Psoas muscle (tissue), 8 donors: ENCODE measurements around the gene ST6GALNAC6. TPM values are rescaled to one million over a fixed set of nuclear protein-coding genes. Genes with fewer than 3 reads are reported as not detected.

ENCODE experiments used
- ATAC-seq, 4 donors: fragments of 200-7000 bp; cut with Tn5 transposase; one replicate each; pipeline ENCODE4 v1.9.1; 2020; ENCODE audit warnings: moderate library complexity in 3 of 4, mild to moderate bottlenecking in 2 of 4
- DNase-seq, 2 donors: peaks; one replicate each; pipeline ENCODE4 v3.0.0-alpha.2; 2020
- H3K27ac ChIP-seq: fragments of 200-600 bp; one replicate; pipeline ENCODE4 v1.8.0; 2022
- H3K27me3 ChIP-seq, 3 donors: fragments of 200-600 bp in 1 of 3; one replicate each; pipeline versions ENCODE4 v1.6.1 to v1.8.0; 2013 to 2022; ENCODE audit warnings: low read length in 2 of 3, mild to moderate bottlenecking in 2 of 3, moderate library complexity in 1 of 3; ENCODE audit not compliant: insufficient read depth in 3 of 3
- H3K36me3 ChIP-seq, 2 donors: fragments of 200-600 bp in 1 of 2; one replicate each; pipeline versions ENCODE4 v1.6.1 to v1.8.0; 2013 to 2022; ENCODE audit warnings: low read depth in 1 of 2, mild to moderate bottlenecking in 1 of 2, moderate library complexity in 1 of 2; ENCODE audit not compliant: insufficient read depth in 1 of 2
- H3K4me1 ChIP-seq: fragments of 200-600 bp; one replicate; pipeline ENCODE4 v1.8.0; 2022
- H3K4me3 ChIP-seq: fragments of 200-600 bp; one replicate; pipeline ENCODE4 v1.8.0; 2022; ENCODE audit warnings: mild to moderate bottlenecking
- H3K9me3 ChIP-seq: fragments of 200-600 bp; one replicate; pipeline ENCODE4 v1.8.0; 2022
- CTCF ChIP-seq: fragments of 200-600 bp; IDR thresholded peaks from one replicate; pipeline ENCODE4 v1.8.0; 2022; ENCODE audit warnings: antibody characterized with exemption
- WGBS, 3 donors: extraction: QIAGEN DNeasy Blood & Tissue Kit; methylation state at CpG; one replicate each; pipeline versions ENCODE4 v1.1.6 to v1.1.7; 2013; 5-methylcytosine and 5-hydroxymethylcytosine counted together
- intact Hi-C, 2 donors: fragments of 100-400 bp; cut with DNase I; formaldehyde crosslinking; loops; one replicate each; pipeline versions ENCODE4 v1.11.0 to v1.14.2; 2022
- polyA plus RNA-seq, 3 donors: library from polyadenylated mRNA; stranded (reverse); fragments of 200-250 nt; gene quantifications; one replicate each; pipeline ENCODE4 v1.2.3, GENCODE V29; 2013
- total RNA-seq, 4 donors: library from RNA; stranded (reverse); fragmentation: NEBNext Ultra II Directional in 2 of 4; extraction: Animal tissue kit (Norgen Biotek cat#: 25700) in 2 of 4; gene quantifications; one replicate each; pipeline versions ENCODE4 v1.2.1 to v1.2.4, GENCODE V29; 2021 to 2023
- donor health status: healthy with polysubstance abuse.
- donor health status: DM: no; HTN: no; CAD: no; lungs with moderate emphysema.
- donor health status: Bipolar disorder and iron deficiency.
- donor health status: healthy.
- donor health status: DM: yes; HTN: yes; CAD: no.
- donor health status: DM: no; HTN: no; CAD: no.
- donor health status: DM: no; HTN: no; CAD: no.
- donor health status: DM: yes; HTN: yes; CAD: no.

Gene ST6GALNAC6
- total and polyA plus RNA-seq, 7 donors = 18.5 to 35.5 (median 25.0) TPM

- H3K36me3 ChIP-seq = peaks cover 6 to 64% of the 10 kb centered on the region in 2 donors
- 92 to 98% (median 95%) methylated on average over 18 of the region's 18 CpGs for WGBS, 3 donors
These were observed 12.9 kb downstream of the ST6GALNAC6 start for GRCh38 chr9:127886401-127886972.

GRCh38 chr9:127885508-127886281 is 13.7 kb downstream of the ST6GALNAC6 start:
- 76 to 79% (median 77%) methylated on average over 13 of the region's 13 CpGs for WGBS, 3 donors

More at GRCh38 chr9:127886401-127886972, 12.9 kb downstream of the ST6GALNAC6 start:
- TF ChIP-seq CTCF = no peak
- ATAC-seq (peak in 2 of 4 donors; percentile 18 to 36), DNase-seq (no peak)
- H3K27me3 ChIP-seq = no peaks in the 10 kb centered on the region
- no peak overlapping the region for H3K4me3 ChIP-seq
- intact Hi-C loops = no loop called here
- no peaks in the 10 kb centered on the region for H3K9me3 ChIP-seq
- H3K4me1 ChIP-seq = peaks cover 13% of the 10 kb centered on the region
- no peak overlapping the region for H3K27ac ChIP-seq

GRCh38 chr9:127884976-127885490 is 14.4 kb downstream of the ST6GALNAC6 start:
- peaks cover 6 to 49% of the 10 kb centered on the region in 2 donors for H3K36me3 ChIP-seq
- intact Hi-C loops = no loop called here
- TF ChIP-seq CTCF = no peak
- no peak overlapping the region for H3K4me3 ChIP-seq
- peaks cover 13% of the 10 kb centered on the region for H3K4me1 ChIP-seq
- H3K27ac ChIP-seq = peak overlapping the region; percentile 36
- H3K27me3 ChIP-seq = no peaks in the 10 kb centered on the region
- ATAC-seq (no peak), DNase-seq (no peak)
- no peaks in the 10 kb centered on the region for H3K9me3 ChIP-seq
- WGBS, 3 donors = 68 to 76% (median 75%) methylated on average over 15 of the region's 15 CpGs

More at GRCh38 chr9:127885508-127886281, 13.7 kb downstream of the ST6GALNAC6 start:
- Histone ChIP-seq H3K36me3 (peaks cover 6 to 56% of the 10 kb centered on the region in 2 donors), H3K4me1 (peaks cover 13% of the 10 kb centered on the region), H3K9me3 (no peaks in the 10 kb centered on the region), H3K27ac (peak overlapping the region; percentile 36), H3K27me3 (no peaks in the 10 kb centered on the region), H3K4me3 (no peak overlapping the region)
- DNase-seq (no peak), ATAC-seq (no peak)
- TF ChIP-seq CTCF = no peak
- intact Hi-C loops = no loop called here

GRCh38 chr9:127884427-127884911 is 14.9 kb downstream of the ST6GALNAC6 start:
- Histone ChIP-seq H3K4me3 (no peak overlapping the region), H3K9me3 (no peaks in the 10 kb centered on the region), H3K36me3 (peaks cover 6 to 44% of the 10 kb centered on the region in 2 donors), H3K27ac (peak overlapping the region; percentile 36), H3K27me3 (no peaks in the 10 kb centered on the region), H3K4me1 (peaks cover 13% of the 10 kb centered on the region)
- DNase-seq (peak; percentile 57 to 75), ATAC-seq (peak; percentile 49 to 64 (median 51))
- TF ChIP-seq CTCF = no peak
- 15 to 36% (median 17%) methylated on average over 11 of the region's 11 CpGs for WGBS, 3 donors
- intact Hi-C loops = no loop called here
